Duodenal mucosa (tissue), 2 donors: ENCODE data around the gene FOXJ2.
"Not testable (repeated sequence)": the region's sequence is repeated elsewhere in the genome, so short reads cannot be mapped to it uniquely, and the experiment has no call there.

Experiments
- H3K27ac ChIP-seq: one replicate; pipeline ENCODE4 v1.7.0; 2013; ENCODE audit warnings: low read depth, low read length
- H3K27me3 ChIP-seq, 2 donors: one replicate each; pipeline ENCODE4 v1.7.0; 2013; ENCODE audit warnings: low read length in 2 of 2, control low read depth in 1 of 2; ENCODE audit not compliant: insufficient read depth in 2 of 2, control insufficient read depth in 1 of 2
- H3K36me3 ChIP-seq, 2 donors: one replicate each; pipeline ENCODE4 v1.7.0; 2013; ENCODE audit warnings: low read length in 2 of 2, control low read depth in 1 of 2; ENCODE audit not compliant: insufficient read depth in 2 of 2, control insufficient read depth in 1 of 2
- H3K4me1 ChIP-seq, 2 donors: one replicate each; pipeline ENCODE4 v1.7.0; 2013; ENCODE audit warnings: low read length in 2 of 2, control low read depth in 1 of 2; ENCODE audit not compliant: insufficient read depth in 2 of 2, control insufficient read depth in 1 of 2
- H3K4me3 ChIP-seq, 2 donors: one replicate each; pipeline ENCODE4 v1.7.0; 2013; ENCODE audit warnings: low read length in 2 of 2, low read depth in 1 of 2
- H3K9ac ChIP-seq, 2 donors: one replicate each; pipeline ENCODE4 v1.7.0; 2013; ENCODE audit warnings: low read length in 2 of 2, low read depth in 1 of 2
- H3K9me3 ChIP-seq, 2 donors: one replicate each; pipeline ENCODE4 v1.7.0; 2013; ENCODE audit warnings: low read length in 2 of 2, control low read depth in 1 of 2; ENCODE audit not compliant: control insufficient read depth in 1 of 2

Gene FOXJ2

GRCh38 chr12:8058506-8058905, 26.0 kb downstream of the FOXJ2 start:
- Histone ChIP-seq H3K4me3 (no peak overlapping the region), H3K4me1 (no peaks in the 10 kb centered on the region), H3K9ac (no peak overlapping the region), H3K36me3 (peaks cover 8 to 19% of the 10 kb centered on the region in 2 donors), H3K27ac (no peak overlapping the region), H3K27me3 (no peaks in the 10 kb centered on the region), H3K9me3 (no peaks in the 10 kb centered on the region)

DNA sequence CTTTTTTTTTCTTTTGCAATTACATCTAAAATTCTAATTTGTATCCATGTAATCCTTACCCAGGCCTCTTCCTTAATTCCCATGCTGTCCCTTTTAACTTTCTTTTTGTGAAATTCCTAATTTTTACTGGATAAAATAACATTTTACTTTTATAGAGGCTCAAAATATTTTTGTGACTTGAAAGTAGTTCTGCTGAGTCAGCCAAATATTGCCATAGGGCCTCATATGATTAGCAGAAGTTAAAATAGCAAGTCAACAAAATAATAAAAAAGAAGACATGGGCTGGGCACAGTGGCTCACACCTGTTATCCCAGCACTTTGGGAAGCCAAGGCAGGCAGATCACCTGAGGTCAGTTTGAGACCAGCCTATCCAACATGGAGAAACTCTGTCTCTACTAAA, 31.6 kb downstream of the FOXJ2 start:
- H3K4me1 ChIP-seq = no peaks in the 10 kb centered on the region
- no peaks in the 10 kb centered on the region for H3K9me3 ChIP-seq
- no peaks in the 10 kb centered on the region for H3K27me3 ChIP-seq
- no peak overlapping the region for H3K4me3 ChIP-seq
- H3K36me3 ChIP-seq = peaks cover 0 to 4% of the 10 kb centered on the region in 2 donors
- H3K27ac ChIP-seq = no peak overlapping the region
- H3K9ac ChIP-seq = no peak overlapping the region

- H3K9me3 ChIP-seq = no peaks in the 10 kb centered on the region
- no peaks in the 10 kb centered on the region for H3K36me3 ChIP-seq
- H3K4me3 ChIP-seq = peak within 1 kb of the TSS; percentile 15 to 47
- H3K27ac ChIP-seq = peak within 1 kb of the TSS; percentile 10
- no peaks in the 10 kb centered on the region for H3K4me1 ChIP-seq
- H3K9ac ChIP-seq = peak within 1 kb of the TSS; percentile 11 to 18
- H3K27me3 ChIP-seq = no peaks in the 10 kb centered on the region
Measured at GRCh38 chr12:8065991-8066594, 33.6 kb downstream of the FOXJ2 start, which contains the start of gene C3AR1. C3AR1 (minus strand) TSS chr12:8066359; CDS start chr12:8060185, 6,174 bp downstream.

GRCh38 chr12:8069582-8069981, 37.1 kb downstream of the FOXJ2 start:
- Histone ChIP-seq H3K27me3 (no peaks in the 10 kb centered on the region), H3K4me1 (no peaks in the 10 kb centered on the region), H3K4me3 (no peak overlapping the region), H3K9me3 (no peaks in the 10 kb centered on the region), H3K27ac (no peak overlapping the region), H3K9ac (no peak overlapping the region), H3K36me3 (no peaks in the 10 kb centered on the region)

DNA sequence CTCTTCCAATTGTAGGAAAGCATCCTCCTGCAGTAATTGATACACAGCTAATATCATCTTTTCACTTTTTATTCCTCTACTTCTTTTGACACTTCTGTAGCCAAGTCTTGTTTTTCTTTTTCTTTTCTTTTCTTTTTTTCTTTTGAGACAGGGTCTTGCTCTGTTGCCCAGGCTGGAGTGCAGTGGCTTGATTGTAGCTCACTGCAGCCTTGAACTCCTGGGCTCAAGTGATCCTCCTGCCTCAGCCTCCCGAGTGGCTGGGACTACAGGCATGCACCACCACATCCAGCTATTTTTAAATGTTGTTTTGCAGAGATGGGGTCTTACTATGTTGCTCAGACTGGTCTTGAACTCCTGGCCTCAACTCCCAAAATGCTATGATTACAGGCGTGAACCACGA, 39.3 kb downstream of the FOXJ2 start:
- H3K27ac ChIP-seq, H3K36me3 ChIP-seq, H3K4me3 ChIP-seq, H3K9ac ChIP-seq, H3K9me3 ChIP-seq, H3K4me1 ChIP-seq, H3K27me3 ChIP-seq: not testable (repeated sequence)

- Histone ChIP-seq H3K27me3 (no peaks in the 10 kb centered on the region), H3K4me3 (no peak overlapping the region), H3K9me3 (no peaks in the 10 kb centered on the region), H3K9ac (no peak overlapping the region), H3K27ac (no peak overlapping the region), H3K36me3 (no peaks in the 10 kb centered on the region), H3K4me1 (no peaks in the 10 kb centered on the region)
Measured at GRCh38 chr12:8075935-8076334, 43.4 kb downstream of the FOXJ2 start.

GRCh38 chr12:8076366-8076765, 43.9 kb downstream of the FOXJ2 start:
- H3K27me3 ChIP-seq = no peaks in the 10 kb centered on the region
- H3K9me3 ChIP-seq = no peaks in the 10 kb centered on the region
- H3K27ac ChIP-seq = no peak overlapping the region
- H3K9ac ChIP-seq = no peak overlapping the region
- H3K36me3 ChIP-seq = no peaks in the 10 kb centered on the region
- H3K4me1 ChIP-seq = no peaks in the 10 kb centered on the region
- H3K4me3 ChIP-seq = no peak overlapping the region

GRCh38 chr12:8077207-8077606, 44.7 kb downstream of the FOXJ2 start:
- H3K36me3 ChIP-seq = no peaks in the 10 kb centered on the region
- H3K4me3 ChIP-seq = no peak overlapping the region
- H3K9me3 ChIP-seq = no peaks in the 10 kb centered on the region
- H3K4me1 ChIP-seq = no peaks in the 10 kb centered on the region
- no peak overlapping the region for H3K9ac ChIP-seq
- no peaks in the 10 kb centered on the region for H3K27me3 ChIP-seq
- no peak overlapping the region for H3K27ac ChIP-seq

DNA sequence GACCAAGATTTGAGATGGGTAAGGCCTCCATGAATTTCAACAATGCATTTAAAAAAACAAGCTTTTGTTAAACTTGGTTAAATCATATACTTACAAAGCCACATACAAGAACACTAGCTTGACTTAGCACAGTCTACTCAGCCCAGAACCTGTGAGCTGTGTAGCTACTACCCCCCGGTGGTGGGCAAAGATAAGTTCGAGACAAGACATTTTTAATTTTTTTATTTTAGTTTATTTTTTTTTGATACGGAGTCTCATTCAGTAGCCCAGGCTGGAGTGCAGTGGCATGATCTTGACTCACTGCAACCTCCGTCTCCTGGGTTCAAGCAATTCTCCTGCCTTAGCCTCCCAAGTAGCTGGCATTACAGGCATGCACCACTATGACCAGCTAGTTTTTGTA, 45.9 kb downstream of the FOXJ2 start:
- Histone ChIP-seq H3K9ac (no peak overlapping the region), H3K27ac (no peak overlapping the region), H3K9me3 (no peaks in the 10 kb centered on the region), H3K27me3 (no peaks in the 10 kb centered on the region), H3K4me1 (peaks cover 5 to 8% of the 10 kb centered on the region in 2 donors), H3K4me3 (no peak overlapping the region), H3K36me3 (no peaks in the 10 kb centered on the region)

DNA sequence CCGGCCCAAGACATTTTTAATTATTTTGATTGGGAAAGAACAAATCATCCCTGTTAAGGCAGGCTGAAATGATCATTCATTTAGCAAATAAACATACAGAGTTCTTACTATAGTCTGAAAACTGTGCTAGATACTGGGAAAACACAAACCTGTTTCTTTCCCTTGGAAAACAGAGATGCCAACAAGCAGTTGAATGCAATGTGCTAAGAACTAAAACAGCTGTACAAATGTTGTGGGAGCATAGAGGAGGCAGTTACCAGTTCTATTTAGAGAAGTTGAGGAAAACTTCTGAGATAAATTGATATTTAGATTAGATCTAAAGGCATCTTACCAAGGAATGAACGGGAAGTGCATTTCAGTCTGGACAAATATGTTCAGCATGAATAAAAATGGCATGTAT, 46.4 kb downstream of the FOXJ2 start:
- Histone ChIP-seq H3K9me3 (no peaks in the 10 kb centered on the region), H3K27me3 (no peaks in the 10 kb centered on the region), H3K4me3 (no peak overlapping the region), H3K27ac (no peak overlapping the region), H3K36me3 (no peaks in the 10 kb centered on the region), H3K9ac (no peak overlapping the region), H3K4me1 (peaks cover 5 to 13% of the 10 kb centered on the region in 2 donors)

- Histone ChIP-seq H3K36me3 (no peaks in the 10 kb centered on the region), H3K27ac (no peak overlapping the region), H3K9me3 (no peaks in the 10 kb centered on the region), H3K27me3 (no peaks in the 10 kb centered on the region), H3K4me1 (peaks cover 11 to 21% of the 10 kb centered on the region in 2 donors), H3K9ac (no peak overlapping the region), H3K4me3 (no peak overlapping the region)
Measured at GRCh38 chr12:8080120-8080519, 47.6 kb downstream of the FOXJ2 start.
